ENCODE data around the gene BAZ2B.

Gene BAZ2B

GRCh38 chr2:159462201-159462785 lies 154.1 kb downstream of the BAZ2B start:
- no peak for TF ChIP-seq CTCF (IDR thresholded peaks at IDR 0.05; ENCODE audit: control extremely low read depth, extremely low read depth, low read depth, missing control alignments)
- CTCF ChIA-PET: interaction anchor here (1.2 kb wide), 1 partner anchor 19 kb away, joined by 3 read pairs; no protein-coding TSS in a partner anchor
- no peak for DNase-seq (ENCODE audit: extremely low spot score)
- POLR2A ChIA-PET: no interaction called here

- ChIA-PET CTCF (interaction anchor here (1.2 to 1.7 kb wide), 2 partner anchors 8 to 18 kb away, joined by 3 read pairs; no protein-coding TSS in a partner anchor), POLR2A (no interaction called here)
- no peak for TF ChIP-seq CTCF (IDR thresholded peaks at IDR 0.05; ENCODE audit: control extremely low read depth, extremely low read depth, low read depth, missing control alignments)
- no peak for DNase-seq (ENCODE audit: extremely low spot score)
These were observed 155.3 kb downstream of the BAZ2B start for GRCh38 chr2:159461076-159461475.

- POLR2A ChIA-PET: no interaction called here
- DNase-seq (ENCODE audit: extremely low spot score): no peak
- no peak for TF ChIP-seq CTCF (IDR thresholded peaks at IDR 0.05; ENCODE audit: control extremely low read depth, extremely low read depth, low read depth, missing control alignments)
- CTCF ChIA-PET: interaction anchor here (1.7 kb wide), 1 partner anchor 9 kb away, joined by 3 read pairs; no protein-coding TSS in a partner anchor
These were observed 156.1 kb downstream of the BAZ2B start for GRCh38 chr2:159460227-159460626.

- TF ChIP-seq CTCF (IDR thresholded peaks at IDR 0.05; ENCODE audit: control extremely low read depth, extremely low read depth, low read depth, missing control alignments): no peak
- ChIA-PET POLR2A (no interaction called here), CTCF (interaction anchor here (1.7 kb wide), 1 partner anchor 10 kb away, joined by 3 read pairs; no protein-coding TSS in a partner anchor)
- DNase-seq (ENCODE audit: extremely low spot score): no peak
These were observed 157.1 kb downstream of the BAZ2B start for GRCh38 chr2:159459279-159459678.

GRCh38 chr2:159457589-159457988 lies 158.8 kb downstream of the BAZ2B start:
- ChIA-PET CTCF (no interaction called here), POLR2A (no interaction called here)
- no peak for DNase-seq (ENCODE audit: extremely low spot score)
- TF ChIP-seq CTCF (IDR thresholded peaks at IDR 0.05; ENCODE audit: control extremely low read depth, extremely low read depth, low read depth, missing control alignments): no peak

- ChIA-PET POLR2A (no interaction called here), CTCF (no interaction called here)
- DNase-seq (ENCODE audit: extremely low spot score): no peak
- TF ChIP-seq CTCF (IDR thresholded peaks at IDR 0.05; ENCODE audit: control extremely low read depth, extremely low read depth, low read depth, missing control alignments): no peak
These were observed 159.6 kb downstream of the BAZ2B start for GRCh38 chr2:159456500-159457426.

Data from GM10248 (cell line).